HG02981 (cell line): Measurements from ENCODE around the gene CHRM5.

Experiments used
- ATAC-seq: cut with Tn5 transposase; IDR thresholded peaks from one replicate; pipeline ENCODE4 v1.9.1; 2021; ENCODE audit warnings: mild to moderate bottlenecking, moderate library complexity; ENCODE audit not compliant: unreplicated experiment

Gene CHRM5

DNA sequence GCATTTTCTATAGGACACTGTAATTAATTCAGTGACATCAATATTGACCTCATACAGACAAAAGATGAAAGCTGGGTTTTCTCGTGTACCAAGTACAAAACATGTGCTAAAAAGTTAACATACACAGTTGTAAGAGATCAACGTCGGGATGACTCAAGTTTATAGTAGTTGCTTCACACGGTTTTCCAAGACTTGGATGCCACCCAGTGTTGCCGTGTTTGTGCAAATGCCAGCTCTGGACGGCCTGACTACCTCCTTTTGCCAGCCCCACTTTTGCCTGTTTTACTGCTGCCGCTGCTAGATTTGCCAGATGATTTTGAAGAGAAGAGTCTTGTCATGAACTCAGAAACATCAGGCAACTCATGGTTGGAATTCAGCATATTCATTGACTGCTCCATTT lies 115.8 kb downstream of the CHRM5 start:
- ATAC-seq, result no peak

DNA sequence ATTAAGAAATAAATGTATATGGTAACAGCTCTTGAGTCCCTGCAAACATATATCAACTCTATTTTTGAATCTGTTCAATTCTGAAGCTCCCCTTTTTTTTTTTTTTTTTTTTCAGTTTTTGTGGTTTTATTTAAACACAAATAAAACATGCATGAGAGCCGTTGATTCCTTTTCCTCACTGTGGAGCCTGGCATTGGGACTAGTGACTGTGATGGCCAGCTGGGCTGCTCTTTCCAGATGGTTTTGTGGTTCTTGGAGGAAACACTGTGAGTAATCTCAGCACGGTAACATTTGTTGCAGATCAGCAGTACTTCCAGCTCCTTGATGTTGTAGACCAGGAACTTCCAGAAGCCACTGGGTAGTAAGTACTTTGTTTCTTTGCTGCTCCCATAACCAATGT lies 117.4 kb downstream of the CHRM5 start:
- no peak for ATAC-seq

DNA sequence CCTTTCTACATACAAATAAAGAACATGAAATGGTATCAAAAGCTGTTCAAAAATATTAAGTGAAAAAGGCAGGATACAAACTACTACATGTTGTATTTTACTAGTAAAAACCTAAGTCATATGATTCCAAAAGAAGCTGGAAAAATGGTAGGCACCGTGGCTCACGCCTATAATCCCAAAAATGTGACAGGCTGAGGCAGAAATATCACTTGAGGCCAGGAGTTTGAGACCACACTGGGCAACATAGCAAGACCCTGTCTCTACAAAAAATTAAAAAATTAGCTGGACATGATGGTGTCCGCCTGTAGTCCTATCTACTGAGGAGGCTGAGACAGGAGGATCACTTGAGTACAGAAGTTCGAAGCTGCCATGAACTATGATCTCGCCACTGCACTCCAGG lies 131.6 kb downstream of the CHRM5 start:
- no peak for ATAC-seq

DNA sequence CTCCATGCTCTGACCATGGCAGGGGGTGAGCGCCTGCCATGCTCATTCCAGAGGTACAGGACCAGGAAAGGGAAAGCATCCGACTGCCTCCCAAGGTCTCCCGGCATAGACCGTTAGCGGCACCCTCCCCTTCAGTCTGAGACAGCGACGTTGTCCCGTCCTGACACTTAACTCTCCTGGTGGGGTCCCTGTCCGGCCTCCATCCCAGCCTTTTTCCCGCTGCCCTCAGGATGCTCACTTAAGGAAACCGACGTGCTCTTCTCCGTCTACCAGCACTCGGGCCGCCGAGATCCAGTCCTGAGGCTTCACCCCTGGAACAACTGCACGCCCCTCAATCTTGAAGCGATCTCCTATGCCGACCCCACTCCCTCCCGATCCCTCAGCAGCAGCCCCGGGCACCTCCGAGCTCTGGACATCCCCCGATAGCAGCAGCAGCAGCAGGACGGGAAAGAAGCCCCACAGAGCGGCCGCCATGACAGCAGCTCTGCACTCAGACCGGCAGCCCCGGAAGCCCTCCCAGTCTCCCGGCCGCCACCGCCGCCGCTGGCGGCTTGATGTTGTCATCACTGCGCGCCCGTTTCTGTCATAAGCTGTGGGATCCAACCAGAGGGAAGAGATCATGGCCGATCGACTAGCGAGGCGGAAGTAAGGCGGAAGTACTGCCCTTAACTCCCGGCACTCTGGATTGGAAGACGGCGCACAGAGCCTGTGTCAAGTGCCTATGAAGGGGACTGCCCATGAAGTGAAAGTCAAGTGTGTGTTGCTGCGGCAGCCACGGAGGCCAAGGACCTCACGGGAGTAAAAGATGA lies 133.3 kb downstream of the CHRM5 start, which contains the start of the genes EMC7 and PGBD4:
TSS of gene EMC7 (minus strand) at position 497 of the 809 bp plus-strand sequence. CDS start at position 474, 23 bp downstream.
TSS of gene PGBD4 (plus strand) at position 718 of the 809 bp plus-strand sequence. CDS start 449 bp downstream, outside the sequence.
- peak; percentile 98 for ATAC-seq

DNA sequence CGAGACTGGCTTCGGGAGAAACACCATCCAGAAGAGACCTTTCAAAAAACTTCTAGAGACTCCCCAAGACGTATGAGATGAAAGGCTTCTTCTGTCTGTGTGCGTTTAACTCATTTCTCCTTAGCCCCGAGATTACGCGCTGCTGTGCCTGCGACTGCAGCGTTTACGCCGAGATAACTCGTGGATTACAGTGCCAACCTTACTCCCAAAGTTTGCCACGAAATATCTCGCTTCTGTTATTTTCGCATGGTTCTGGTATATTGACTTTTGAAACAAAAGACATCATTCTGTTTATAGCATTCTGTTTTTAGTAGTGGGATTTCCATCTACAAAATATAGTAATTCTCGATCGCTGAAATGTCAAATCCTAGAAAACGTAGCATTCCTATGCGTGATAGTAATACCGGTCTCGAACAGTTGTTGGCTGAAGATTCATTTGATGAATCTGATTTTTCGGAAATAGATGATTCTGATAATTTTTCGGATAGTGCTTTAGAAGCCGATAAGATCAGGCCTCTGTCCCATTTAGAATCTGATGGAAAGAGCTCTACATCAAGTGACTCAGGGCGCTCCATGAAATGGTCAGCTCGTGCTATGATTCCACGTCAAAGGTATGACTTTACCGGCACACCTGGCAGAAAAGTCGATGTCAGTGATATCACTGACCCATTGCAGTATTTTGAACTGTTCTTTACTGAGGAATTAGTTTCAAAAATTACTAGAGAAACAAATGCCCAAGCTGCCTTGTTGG lies 134.1 kb downstream of the CHRM5 start:
- no peak for ATAC-seq

DNA sequence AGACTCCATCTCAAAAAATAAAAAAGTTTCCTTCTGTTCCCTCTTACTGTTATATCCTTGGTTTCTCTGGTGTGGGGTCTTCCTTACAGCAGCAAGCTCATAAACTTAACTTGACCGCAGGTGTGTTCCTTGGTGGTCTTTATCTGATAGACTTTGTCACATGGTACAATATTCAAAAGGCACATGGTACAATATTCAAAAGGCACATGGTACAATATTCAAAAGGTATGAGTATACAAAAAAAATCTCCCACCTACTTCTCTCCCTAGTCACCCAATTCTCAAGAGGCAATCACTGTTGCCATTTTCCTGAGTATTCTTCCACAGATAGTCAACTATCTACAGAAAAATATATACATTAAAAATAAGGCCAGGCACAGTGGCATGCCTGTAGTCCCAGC lies 138.1 kb downstream of the CHRM5 start:
- ATAC-seq, result no peak

DNA sequence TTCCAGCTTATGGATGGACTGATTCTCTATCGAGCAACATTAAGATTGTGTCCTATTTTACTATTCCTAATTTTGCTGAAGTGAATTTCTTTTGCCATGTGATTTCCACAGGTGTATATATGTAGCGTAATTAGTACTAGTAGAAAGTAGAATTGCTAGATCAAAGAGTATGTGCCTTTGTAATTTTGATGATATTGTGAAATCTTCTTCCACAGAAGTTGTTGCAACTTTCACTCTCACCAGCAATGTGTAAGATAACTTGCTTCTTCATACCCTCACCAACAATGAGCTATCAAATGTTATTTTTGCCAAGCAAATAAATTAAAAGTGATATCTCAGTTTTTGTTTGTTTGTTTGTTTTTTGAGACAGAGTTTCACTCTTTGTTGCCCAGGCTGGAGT lies 139.0 kb downstream of the CHRM5 start:
- ATAC-seq, result no peak

DNA sequence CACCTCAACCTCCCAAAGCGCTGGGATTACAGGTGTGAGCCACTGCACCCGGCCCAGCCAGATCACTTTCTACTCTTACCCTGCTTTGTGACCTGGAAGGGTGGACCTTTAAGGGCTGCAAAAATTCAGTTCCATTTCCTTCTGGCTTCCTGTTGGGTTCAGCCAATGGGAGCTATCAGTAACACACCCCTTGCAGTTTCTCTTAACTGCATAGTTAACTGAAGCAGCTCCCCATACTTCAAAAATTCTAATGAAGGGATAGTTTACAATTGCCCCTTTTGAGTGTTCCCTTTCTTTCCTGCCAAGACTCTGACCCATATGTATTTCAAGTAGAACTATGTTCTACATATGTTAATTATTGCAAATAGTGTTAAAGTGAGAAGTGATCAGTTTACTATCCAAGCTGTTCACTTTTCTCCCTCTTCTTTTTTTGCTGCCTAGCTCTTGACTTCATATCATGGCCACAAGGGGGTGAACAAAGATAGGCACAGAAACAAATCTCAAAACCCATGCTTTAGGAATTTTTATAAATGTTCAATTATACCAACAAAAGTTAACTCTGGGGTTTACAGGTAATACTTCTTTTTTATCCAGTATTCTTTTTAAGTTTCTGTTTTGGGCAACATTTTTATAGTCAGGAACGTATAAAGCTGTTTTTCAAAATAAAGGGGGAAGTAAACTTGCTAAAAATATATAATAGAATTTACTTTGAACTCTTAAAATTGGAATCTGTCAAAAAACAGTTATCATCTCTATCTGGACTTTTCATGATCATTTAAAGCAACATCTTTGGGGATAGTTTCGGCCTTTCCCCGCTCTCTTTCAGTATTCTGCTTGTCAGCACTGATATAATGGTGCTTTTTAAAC lies 141.7 kb downstream of the CHRM5 start:
- ATAC-seq, result no peak

DNA sequence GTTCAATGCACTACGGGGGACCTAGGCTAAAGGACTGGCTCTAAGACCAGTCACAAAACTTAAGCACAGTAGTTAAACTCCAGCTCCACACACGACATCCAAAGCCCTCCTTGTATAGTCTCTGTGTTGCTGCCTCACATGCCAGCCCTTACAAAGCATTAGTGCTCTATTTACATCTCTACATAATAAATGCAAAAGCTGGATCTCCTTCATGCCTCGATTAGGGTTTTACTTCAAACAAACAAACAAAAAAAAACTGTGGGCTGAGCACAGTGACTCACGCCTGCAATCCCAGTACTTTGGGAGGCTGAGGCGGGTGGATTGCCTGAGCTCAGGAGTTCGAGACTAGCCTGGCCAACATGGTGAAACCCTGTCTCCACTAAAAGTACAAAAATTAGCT lies 143.2 kb downstream of the CHRM5 start:
- no peak for ATAC-seq

DNA sequence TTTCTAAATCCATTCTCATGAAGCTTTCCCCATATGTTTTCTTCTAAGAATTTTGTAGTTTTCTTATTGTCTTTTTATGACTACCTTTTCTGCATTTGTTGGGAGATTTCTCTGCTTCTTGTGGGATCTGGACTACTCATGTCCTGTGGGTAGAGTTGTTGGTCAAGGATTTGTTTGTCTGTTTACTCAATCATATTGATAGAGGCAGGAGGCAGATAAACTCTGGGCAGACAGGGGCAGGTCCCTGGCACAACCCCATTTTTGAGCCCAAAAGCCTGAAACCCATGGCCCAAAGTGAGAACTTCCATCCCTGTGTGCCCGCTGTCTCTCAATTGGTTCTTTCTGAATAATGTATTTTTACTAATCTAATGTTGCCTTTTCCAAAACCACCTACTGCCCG lies 145.9 kb downstream of the CHRM5 start:
- ATAC-seq, result no peak

DNA sequence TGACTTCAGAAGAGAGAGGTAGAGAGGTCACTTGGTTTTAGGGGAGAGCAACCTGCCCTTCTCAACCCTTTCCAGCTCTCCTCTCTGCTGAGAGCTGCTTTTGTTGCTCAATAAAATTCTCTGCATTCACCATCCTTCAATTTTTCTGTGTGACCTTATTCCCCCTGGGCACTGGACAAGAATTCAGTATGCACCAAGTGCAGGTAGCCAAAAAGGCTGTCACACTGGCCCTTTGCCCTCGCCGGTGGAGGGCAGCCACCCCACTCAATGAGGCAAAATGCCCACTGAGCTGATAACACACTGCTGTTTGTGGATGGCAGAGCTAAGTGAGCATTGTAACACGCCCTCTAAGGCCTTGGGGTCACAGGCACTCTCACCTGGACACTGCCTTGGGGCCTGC lies 146.4 kb downstream of the CHRM5 start:
- ATAC-seq, result no peak

DNA sequence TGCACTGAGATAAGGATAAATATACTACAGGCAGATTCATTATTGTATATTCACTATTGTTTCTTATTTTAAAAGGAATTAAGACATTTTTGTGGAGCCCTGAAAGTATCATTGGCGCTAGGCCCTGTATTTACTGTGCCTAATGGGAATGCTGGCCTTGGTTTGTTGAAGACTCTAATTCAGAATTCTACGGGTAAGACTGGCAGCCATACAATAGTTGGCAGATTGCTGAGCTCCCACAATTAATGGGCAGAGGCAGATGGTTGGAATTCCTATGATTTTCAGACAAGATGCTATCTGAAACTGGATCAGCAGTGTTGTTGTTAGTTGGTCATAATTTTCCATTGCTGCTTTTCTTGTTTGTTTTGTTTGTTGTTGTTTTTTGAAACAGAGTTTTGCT lies 148.3 kb downstream of the CHRM5 start:
- ATAC-seq, result no peak
